ENCODE data around the gene SHBG.

DNA sequence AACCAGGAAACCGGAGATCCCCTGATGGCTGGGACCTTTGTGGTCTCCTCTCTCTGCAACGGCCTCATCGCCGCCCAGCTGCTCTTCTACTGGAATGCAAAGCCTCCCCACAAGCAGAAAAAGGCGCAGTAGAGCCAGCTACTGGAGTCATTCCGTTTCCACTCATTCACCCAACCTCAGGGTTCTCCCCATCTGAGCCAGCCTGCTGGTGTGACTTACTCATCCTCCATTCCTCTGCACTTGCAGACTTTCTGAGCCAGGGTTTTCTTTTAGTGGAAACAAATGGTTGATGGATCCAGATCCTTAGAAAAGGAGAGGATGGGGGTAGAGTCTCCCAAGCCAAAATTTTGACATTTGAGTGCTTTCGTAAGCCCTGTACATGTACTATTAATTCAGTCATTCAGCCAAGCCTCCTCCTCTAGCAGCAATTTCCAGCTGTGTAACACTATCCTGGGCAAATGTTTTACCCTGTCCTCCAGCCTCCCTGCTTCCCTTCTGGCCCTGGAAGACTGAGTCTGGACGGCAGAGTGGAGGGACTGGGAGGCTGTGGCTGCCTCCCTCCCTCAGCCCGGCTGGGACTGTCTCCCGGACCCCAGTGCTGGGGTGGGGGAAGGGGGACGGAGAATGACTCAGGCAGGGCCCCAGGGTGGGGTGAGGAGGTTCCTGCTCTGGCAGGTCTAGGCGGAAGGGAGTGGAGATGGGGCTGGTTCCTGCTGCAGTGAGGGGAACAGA, 42.3 kb upstream of the SHBG start:
- TF ChIP-seq, protein P1, sequence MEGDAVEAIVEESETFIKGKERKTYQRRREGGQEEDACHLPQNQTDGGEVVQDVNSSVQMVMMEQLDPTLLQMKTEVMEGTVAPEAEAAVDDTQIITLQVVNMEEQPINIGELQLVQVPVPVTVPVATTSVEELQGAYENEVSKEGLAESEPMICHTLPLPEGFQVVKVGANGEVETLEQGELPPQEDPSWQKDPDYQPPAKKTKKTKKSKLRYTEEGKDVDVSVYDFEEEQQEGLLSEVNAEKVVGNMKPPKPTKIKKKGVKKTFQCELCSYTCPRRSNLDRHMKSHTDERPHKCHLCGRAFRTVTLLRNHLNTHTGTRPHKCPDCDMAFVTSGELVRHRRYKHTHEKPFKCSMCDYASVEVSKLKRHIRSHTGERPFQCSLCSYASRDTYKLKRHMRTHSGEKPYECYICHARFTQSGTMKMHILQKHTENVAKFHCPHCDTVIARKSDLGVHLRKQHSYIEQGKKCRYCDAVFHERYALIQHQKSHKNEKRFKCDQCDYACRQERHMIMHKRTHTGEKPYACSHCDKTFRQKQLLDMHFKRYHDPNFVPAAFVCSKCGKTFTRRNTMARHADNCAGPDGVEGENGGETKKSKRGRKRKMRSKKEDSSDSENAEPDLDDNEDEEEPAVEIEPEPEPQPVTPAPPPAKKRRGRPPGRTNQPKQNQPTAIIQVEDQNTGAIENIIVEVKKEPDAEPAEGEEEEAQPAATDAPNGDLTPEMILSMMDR (conservative IDR thresholded peaks at IDR 0.05; ENCODE audit: low read depth in 2 of 2) = no peak
- TF ChIP-seq EZH2 (IDR thresholded peaks at IDR 0.05; ENCODE audit: low read depth, unreplicated experiment) (no peak), POLR2AphosphoS5 (IDR thresholded peaks at IDR 0.05; ENCODE audit: low read depth) (no peak), CREB1 (CRISPR knock-in tag; IDR thresholded peaks at IDR 0.05; ENCODE audit: low read depth) (no peak), JUNB (IDR thresholded peaks at IDR 0.05; ENCODE audit: unreplicated experiment) (no peak), ZNF331 (CRISPR knock-in tag; IDR thresholded peaks at IDR 0.05; ENCODE audit: low read depth) (no peak), EZH2phosphoT487 (IDR thresholded peaks at IDR 0.05; ENCODE audit: unreplicated experiment) (no peak), STAT1 (IDR thresholded peaks at IDR 0.05; ENCODE audit: unreplicated experiment) (no peak), NANOG (IDR thresholded peaks at IDR 0.05; ENCODE audit: borderline replicate concordance) (no peak)
- TF ChIP-seq, protein P2, sequence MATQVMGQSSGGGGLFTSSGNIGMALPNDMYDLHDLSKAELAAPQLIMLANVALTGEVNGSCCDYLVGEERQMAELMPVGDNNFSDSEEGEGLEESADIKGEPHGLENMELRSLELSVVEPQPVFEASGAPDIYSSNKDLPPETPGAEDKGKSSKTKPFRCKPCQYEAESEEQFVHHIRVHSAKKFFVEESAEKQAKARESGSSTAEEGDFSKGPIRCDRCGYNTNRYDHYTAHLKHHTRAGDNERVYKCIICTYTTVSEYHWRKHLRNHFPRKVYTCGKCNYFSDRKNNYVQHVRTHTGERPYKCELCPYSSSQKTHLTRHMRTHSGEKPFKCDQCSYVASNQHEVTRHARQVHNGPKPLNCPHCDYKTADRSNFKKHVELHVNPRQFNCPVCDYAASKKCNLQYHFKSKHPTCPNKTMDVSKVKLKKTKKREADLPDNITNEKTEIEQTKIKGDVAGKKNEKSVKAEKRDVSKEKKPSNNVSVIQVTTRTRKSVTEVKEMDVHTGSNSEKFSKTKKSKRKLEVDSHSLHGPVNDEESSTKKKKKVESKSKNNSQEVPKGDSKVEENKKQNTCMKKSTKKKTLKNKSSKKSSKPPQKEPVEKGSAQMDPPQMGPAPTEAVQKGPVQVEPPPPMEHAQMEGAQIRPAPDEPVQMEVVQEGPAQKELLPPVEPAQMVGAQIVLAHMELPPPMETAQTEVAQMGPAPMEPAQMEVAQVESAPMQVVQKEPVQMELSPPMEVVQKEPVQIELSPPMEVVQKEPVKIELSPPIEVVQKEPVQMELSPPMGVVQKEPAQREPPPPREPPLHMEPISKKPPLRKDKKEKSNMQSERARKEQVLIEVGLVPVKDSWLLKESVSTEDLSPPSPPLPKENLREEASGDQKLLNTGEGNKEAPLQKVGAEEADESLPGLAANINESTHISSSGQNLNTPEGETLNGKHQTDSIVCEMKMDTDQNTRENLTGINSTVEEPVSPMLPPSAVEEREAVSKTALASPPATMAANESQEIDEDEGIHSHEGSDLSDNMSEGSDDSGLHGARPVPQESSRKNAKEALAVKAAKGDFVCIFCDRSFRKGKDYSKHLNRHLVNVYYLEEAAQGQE (IDR thresholded peaks at IDR 0.05; ENCODE audit: unreplicated experiment) = no peak
- TF ChIP-seq, protein P3, sequence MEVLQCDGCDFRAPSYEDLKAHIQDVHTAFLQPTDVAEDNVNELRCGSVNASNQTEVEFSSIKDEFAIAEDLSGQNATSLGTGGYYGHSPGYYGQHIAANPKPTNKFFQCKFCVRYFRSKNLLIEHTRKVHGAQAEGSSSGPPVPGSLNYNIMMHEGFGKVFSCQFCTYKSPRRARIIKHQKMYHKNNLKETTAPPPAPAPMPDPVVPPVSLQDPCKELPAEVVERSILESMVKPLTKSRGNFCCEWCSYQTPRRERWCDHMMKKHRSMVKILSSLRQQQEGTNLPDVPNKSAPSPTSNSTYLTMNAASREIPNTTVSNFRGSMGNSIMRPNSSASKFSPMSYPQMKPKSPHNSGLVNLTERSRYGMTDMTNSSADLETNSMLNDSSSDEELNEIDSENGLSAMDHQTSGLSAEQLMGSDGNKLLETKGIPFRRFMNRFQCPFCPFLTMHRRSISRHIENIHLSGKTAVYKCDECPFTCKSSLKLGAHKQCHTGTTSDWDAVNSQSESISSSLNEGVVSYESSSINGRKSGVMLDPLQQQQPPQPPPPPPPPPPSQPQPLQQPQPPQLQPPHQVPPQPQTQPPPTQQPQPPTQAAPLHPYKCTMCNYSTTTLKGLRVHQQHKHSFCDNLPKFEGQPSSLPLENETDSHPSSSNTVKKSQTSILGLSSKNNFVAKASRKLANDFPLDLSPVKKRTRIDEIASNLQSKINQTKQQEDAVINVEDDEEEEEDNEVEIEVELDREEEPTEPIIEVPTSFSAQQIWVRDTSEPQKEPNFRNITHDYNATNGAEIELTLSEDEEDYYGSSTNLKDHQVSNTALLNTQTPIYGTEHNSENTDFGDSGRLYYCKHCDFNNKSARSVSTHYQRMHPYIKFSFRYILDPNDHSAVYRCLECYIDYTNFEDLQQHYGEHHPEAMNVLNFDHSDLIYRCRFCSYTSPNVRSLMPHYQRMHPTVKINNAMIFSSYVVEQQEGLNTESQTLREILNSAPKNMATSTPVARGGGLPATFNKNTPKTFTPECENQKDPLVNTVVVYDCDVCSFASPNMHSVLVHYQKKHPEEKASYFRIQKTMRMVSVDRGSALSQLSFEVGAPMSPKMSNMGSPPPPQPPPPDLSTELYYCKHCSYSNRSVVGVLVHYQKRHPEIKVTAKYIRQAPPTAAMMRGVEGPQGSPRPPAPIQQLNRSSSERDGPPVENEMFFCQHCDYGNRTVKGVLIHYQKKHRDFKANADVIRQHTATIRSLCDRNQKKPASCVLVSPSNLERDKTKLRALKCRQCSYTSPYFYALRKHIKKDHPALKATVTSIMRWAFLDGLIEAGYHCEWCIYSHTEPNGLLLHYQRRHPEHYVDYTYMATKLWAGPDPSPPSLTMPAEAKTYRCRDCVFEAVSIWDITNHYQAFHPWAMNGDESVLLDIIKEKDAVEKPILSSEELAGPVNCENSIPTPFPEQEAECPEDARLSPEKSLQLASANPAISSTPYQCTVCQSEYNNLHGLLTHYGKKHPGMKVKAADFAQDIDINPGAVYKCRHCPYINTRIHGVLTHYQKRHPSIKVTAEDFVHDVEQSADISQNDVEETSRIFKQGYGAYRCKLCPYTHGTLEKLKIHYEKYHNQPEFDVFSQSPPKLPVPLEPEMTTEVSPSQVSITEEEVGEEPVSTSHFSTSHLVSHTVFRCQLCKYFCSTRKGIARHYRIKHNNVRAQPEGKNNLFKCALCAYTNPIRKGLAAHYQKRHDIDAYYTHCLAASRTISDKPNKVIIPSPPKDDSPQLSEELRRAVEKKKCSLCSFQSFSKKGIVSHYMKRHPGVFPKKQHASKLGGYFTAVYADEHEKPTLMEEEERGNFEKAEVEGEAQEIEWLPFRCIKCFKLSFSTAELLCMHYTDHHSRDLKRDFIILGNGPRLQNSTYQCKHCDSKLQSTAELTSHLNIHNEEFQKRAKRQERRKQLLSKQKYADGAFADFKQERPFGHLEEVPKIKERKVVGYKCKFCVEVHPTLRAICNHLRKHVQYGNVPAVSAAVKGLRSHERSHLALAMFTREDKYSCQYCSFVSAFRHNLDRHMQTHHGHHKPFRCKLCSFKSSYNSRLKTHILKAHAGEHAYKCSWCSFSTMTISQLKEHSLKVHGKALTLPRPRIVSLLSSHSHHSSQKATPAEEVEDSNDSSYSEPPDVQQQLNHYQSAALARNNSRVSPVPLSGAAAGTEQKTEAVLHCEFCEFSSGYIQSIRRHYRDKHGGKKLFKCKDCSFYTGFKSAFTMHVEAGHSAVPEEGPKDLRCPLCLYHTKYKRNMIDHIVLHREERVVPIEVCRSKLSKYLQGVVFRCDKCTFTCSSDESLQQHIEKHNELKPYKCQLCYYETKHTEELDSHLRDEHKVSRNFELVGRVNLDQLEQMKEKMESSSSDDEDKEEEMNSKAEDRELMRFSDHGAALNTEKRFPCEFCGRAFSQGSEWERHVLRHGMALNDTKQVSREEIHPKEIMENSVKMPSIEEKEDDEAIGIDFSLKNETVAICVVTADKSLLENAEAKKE (CRISPR knock-in tag; IDR thresholded peaks at IDR 0.05) = no peak
- TF ChIP-seq, protein P4, sequence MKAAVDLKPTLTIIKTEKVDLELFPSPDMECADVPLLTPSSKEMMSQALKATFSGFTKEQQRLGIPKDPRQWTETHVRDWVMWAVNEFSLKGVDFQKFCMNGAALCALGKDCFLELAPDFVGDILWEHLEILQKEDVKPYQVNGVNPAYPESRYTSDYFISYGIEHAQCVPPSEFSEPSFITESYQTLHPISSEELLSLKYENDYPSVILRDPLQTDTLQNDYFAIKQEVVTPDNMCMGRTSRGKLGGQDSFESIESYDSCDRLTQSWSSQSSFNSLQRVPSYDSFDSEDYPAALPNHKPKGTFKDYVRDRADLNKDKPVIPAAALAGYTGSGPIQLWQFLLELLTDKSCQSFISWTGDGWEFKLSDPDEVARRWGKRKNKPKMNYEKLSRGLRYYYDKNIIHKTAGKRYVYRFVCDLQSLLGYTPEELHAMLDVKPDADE (IDR thresholded peaks at IDR 0.05) = no peak

Data from GM23338 (cell line).